ENCODE measurements around the gene OR51E2.

OR51E2 gene

DNA sequence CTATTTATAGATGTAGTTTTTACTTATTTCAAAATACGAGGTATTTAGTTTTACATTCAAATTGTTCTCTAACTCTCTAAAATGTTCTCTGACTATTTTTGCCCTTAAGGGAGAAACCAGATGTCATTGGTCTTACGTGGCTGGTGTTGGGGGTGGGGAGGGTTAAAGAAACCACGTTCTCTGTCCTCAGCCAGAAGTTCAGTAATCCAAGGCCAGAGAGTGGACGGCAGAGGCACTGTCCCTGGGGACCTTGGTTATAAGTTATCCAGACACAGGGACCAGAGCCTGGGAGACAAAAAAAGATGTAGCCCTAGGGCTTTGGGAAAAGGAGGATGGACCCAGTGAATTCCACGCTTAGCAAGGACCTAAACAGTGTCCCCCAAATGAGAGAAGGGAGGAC lies 54.6 kb downstream of the OR51E2 start:
- no peaks in the 10 kb centered on the region for H3K79me2 ChIP-seq (ENCODE audit: low read length)
- no peaks in the 10 kb centered on the region for H4K20me1 ChIP-seq (ENCODE audit: insufficient read depth, low read length)
- no peak overlapping the region for H3K27ac ChIP-seq (ENCODE audit: low read length)
- 0 out of 2 replicates have a peak, but pooled peaks cover 5% of the 10 kb centered on the region for H3K27me3 ChIP-seq (ENCODE audit: low read depth, low read length)
- H3K4me1 ChIP-seq (ENCODE audit: low read length), result no peaks in the 10 kb centered on the region
- TF ChIP-seq, protein P1, sequence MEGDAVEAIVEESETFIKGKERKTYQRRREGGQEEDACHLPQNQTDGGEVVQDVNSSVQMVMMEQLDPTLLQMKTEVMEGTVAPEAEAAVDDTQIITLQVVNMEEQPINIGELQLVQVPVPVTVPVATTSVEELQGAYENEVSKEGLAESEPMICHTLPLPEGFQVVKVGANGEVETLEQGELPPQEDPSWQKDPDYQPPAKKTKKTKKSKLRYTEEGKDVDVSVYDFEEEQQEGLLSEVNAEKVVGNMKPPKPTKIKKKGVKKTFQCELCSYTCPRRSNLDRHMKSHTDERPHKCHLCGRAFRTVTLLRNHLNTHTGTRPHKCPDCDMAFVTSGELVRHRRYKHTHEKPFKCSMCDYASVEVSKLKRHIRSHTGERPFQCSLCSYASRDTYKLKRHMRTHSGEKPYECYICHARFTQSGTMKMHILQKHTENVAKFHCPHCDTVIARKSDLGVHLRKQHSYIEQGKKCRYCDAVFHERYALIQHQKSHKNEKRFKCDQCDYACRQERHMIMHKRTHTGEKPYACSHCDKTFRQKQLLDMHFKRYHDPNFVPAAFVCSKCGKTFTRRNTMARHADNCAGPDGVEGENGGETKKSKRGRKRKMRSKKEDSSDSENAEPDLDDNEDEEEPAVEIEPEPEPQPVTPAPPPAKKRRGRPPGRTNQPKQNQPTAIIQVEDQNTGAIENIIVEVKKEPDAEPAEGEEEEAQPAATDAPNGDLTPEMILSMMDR (IDR thresholded peaks at IDR 0.05; ENCODE audit: low read depth, low read length), result no peak
- TF ChIP-seq EZH2phosphoT487 (IDR thresholded peaks at IDR 0.05; ENCODE audit: low read depth), result no peak
- H3K4me2 ChIP-seq (ENCODE audit: low read length), result no peak overlapping the region
- H3K9me3 ChIP-seq (ENCODE audit: insufficient read depth, low read length), result no peaks in the 10 kb centered on the region
- no peaks in the 10 kb centered on the region for H3K36me3 ChIP-seq (replicated peaks; ENCODE audit: low read depth, low read length)
- H2AFZ ChIP-seq (ENCODE audit: low read depth, low read length), result no peak overlapping the region
- no peak overlapping the region for H3K4me3 ChIP-seq (ENCODE audit: low read length)
- H3K9ac ChIP-seq (ENCODE audit: low read length), result no peak overlapping the region

- no peaks in the 10 kb centered on the region for H4K20me1 ChIP-seq (ENCODE audit: insufficient read depth, low read length)
- no peaks in the 10 kb centered on the region for H3K36me3 ChIP-seq (replicated peaks; ENCODE audit: low read depth, low read length)
- H3K79me2 ChIP-seq (ENCODE audit: low read length), result no peaks in the 10 kb centered on the region
- no peak overlapping the region for H2AFZ ChIP-seq (ENCODE audit: low read depth, low read length)
- no peak overlapping the region for H3K4me3 ChIP-seq (ENCODE audit: low read length)
- H3K27ac ChIP-seq (ENCODE audit: low read length), result no peak overlapping the region
- H3K4me1 ChIP-seq (ENCODE audit: low read length), result peaks cover 3% of the 10 kb centered on the region
- no peak for TF ChIP-seq EZH2phosphoT487 (IDR thresholded peaks at IDR 0.05; ENCODE audit: low read depth)
- TF ChIP-seq, protein P1 (IDR thresholded peaks at IDR 0.05; ENCODE audit: low read depth, low read length), result no peak
- 0 out of 2 replicates have a peak, but pooled peaks cover 5% of the 10 kb centered on the region for H3K27me3 ChIP-seq (ENCODE audit: low read depth, low read length)
- H3K9me3 ChIP-seq (ENCODE audit: insufficient read depth, low read length), result no peaks in the 10 kb centered on the region
- H3K4me2 ChIP-seq (ENCODE audit: low read length), result no peak overlapping the region
- H3K9ac ChIP-seq (ENCODE audit: low read length), result no peak overlapping the region
Observed at GRCh38 chr11:4642043-4642442, 55.6 kb downstream of the OR51E2 start.

DNA sequence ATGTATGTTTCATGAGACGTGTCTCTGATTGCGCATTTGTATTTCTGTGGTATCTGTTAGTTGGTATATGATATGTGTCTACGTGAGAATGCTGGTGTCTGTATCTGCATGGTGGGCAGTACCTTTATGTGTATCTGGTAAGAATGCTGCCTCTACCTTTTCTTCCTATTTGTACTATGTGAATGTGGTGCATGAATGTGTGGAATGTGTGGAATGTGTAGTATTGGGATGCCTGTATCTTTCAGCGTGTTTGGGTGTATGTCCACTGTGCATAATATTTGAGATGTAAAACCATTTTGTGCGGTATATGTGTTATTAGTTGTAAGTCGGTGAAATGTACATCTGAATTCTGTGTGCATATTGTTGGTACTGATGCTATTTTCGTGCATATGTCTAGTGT lies 56.2 kb downstream of the OR51E2 start:
- TF ChIP-seq, protein P1 (IDR thresholded peaks at IDR 0.05; ENCODE audit: low read depth, low read length), result no peak
- TF ChIP-seq EZH2phosphoT487 (IDR thresholded peaks at IDR 0.05; ENCODE audit: low read depth), result no peak
- Histone ChIP-seq H3K27me3 (ENCODE audit: low read depth, low read length) (0 out of 2 replicates have a peak, but pooled peaks cover 5% of the 10 kb centered on the region), H3K4me2 (ENCODE audit: low read length) (no peak overlapping the region), H3K4me1 (ENCODE audit: low read length) (peaks cover 4% of the 10 kb centered on the region), H4K20me1 (ENCODE audit: insufficient read depth, low read length) (no peaks in the 10 kb centered on the region), H3K4me3 (ENCODE audit: low read length) (no peak overlapping the region), H2AFZ (ENCODE audit: low read depth, low read length) (no peak overlapping the region), H3K9ac (ENCODE audit: low read length) (no peak overlapping the region), H3K79me2 (ENCODE audit: low read length) (no peaks in the 10 kb centered on the region), H3K27ac (ENCODE audit: low read length) (no peak overlapping the region), H3K9me3 (ENCODE audit: insufficient read depth, low read length) (no peaks in the 10 kb centered on the region), H3K36me3 (replicated peaks; ENCODE audit: low read depth, low read length) (no peaks in the 10 kb centered on the region)

DNA sequence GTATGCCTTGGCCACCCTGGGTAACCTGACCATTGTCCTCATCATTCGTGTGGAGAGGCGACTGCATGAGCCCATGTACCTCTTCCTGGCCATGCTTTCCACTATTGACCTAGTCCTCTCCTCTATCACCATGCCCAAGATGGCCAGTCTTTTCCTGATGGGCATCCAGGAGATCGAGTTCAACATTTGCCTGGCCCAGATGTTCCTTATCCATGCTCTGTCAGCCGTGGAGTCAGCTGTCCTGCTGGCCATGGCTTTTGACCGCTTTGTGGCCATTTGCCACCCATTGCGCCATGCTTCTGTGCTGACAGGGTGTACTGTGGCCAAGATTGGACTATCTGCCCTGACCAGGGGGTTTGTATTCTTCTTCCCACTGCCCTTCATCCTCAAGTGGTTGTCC lies 57.7 kb downstream of the OR51E2 start:
- Histone ChIP-seq H3K9me3 (ENCODE audit: insufficient read depth, low read length) (no peaks in the 10 kb centered on the region), H3K4me2 (ENCODE audit: low read length) (no peak overlapping the region), H3K27me3 (ENCODE audit: low read depth, low read length) (0 out of 2 replicates have a peak, but pooled peaks cover 9% of the 10 kb centered on the region), H3K36me3 (replicated peaks; ENCODE audit: low read depth, low read length) (no peaks in the 10 kb centered on the region), H3K27ac (ENCODE audit: low read length) (no peak overlapping the region), H2AFZ (ENCODE audit: low read depth, low read length) (no peak overlapping the region), H3K79me2 (ENCODE audit: low read length) (no peaks in the 10 kb centered on the region), H3K4me1 (ENCODE audit: low read length) (peaks cover 4% of the 10 kb centered on the region), H3K9ac (ENCODE audit: low read length) (no peak overlapping the region), H4K20me1 (ENCODE audit: insufficient read depth, low read length) (no peaks in the 10 kb centered on the region), H3K4me3 (ENCODE audit: low read length) (no peak overlapping the region)
- no peak for TF ChIP-seq EZH2phosphoT487 (IDR thresholded peaks at IDR 0.05; ENCODE audit: low read depth)
- TF ChIP-seq, protein P1 (IDR thresholded peaks at IDR 0.05; ENCODE audit: low read depth, low read length), result no peak
